Gastrocnemius medialis (tissue), 4 donors: ENCODE results near the gene MRPL19.

Experiments
- CTCF ChIP-seq, 5 experiments: fragments of 450-650 bp in 3 of 5; fragments of 200-600 bp in 2 of 5; sonication (generic) in 2 of 5; IDR thresholded peaks in 4 of 5; conservative IDR thresholded peaks in 1 of 5; 1 replicate in 4 of 5; 2 replicates in 1 of 5; pipeline ENCODE4 v1.5.1; 2016 to 2019; ENCODE audit warnings: antibody characterized with exemption in 5 of 5, mild to moderate bottlenecking in 3 of 5, moderate library complexity in 3 of 5
- POLR2A ChIP-seq, 2 donors: fragments of 450-650 bp; IDR thresholded peaks; one replicate each; pipeline ENCODE4 v1.6.1; 2017; ENCODE audit warnings: antibody characterized with exemption in 2 of 2, mild to moderate bottlenecking in 2 of 2, moderate library complexity in 2 of 2

GRCh38 chr2:75609937-75610508 is 36.6 kb upstream of the MRPL19 start:
- TF ChIP-seq POLR2A (IDR thresholded peaks at IDR 0.05) (no peak), CTCF (IDR thresholded peaks at IDR 0.05 in 4 of 5, conservative IDR thresholded peaks at IDR 0.05 in 1 of 5) (no peak)
